ENCODE measurements around the gene RUFY3.
"Not testable (repeated sequence)": the region's sequence is repeated elsewhere in the genome, so short reads cannot be mapped to it uniquely, and the experiment has no call there.

RUFY3 gene

GRCh38 chr4:70787496-70787895, 65.7 kb downstream of the RUFY3 start:
- no peak for DNase-seq (ENCODE audit: low spot score)

- no peak for DNase-seq (ENCODE audit: low spot score)
These were observed 67.0 kb downstream of the RUFY3 start for GRCh38 chr4:70788733-70789132.

- no peak for DNase-seq (ENCODE audit: low spot score)
These were observed 71.9 kb downstream of the RUFY3 start for GRCh38 chr4:70793626-70794025.

- no peak for DNase-seq (ENCODE audit: low spot score)
These were observed 79.6 kb downstream of the RUFY3 start for GRCh38 chr4:70801265-70801809.

GRCh38 chr4:70802928-70803580, 81.3 kb downstream of the RUFY3 start:
- no peak for DNase-seq (ENCODE audit: low spot score)

- no peak for DNase-seq (ENCODE audit: low spot score)
These were observed 86.4 kb downstream of the RUFY3 start for GRCh38 chr4:70808151-70808550.

- no peak for DNase-seq (ENCODE audit: low spot score)
These were observed 93.6 kb downstream of the RUFY3 start for GRCh38 chr4:70815370-70815769.

- no peak for DNase-seq (ENCODE audit: low spot score)
These were observed 95.1 kb downstream of the RUFY3 start for GRCh38 chr4:70816894-70817293.

- DNase-seq (ENCODE audit: low spot score), result no peak
These were observed 96.5 kb downstream of the RUFY3 start for GRCh38 chr4:70818173-70818855.

- no peak for DNase-seq (ENCODE audit: low spot score)
These were observed 97.2 kb downstream of the RUFY3 start for GRCh38 chr4:70818921-70819320.

GRCh38 chr4:70829015-70829414, 107.3 kb downstream of the RUFY3 start:
- no peak for DNase-seq (ENCODE audit: low spot score)

GRCh38 chr4:70829492-70829891, 107.7 kb downstream of the RUFY3 start:
- no peak for DNase-seq (ENCODE audit: low spot score)

GRCh38 chr4:70830054-70830453, 108.3 kb downstream of the RUFY3 start:
- no peak for DNase-seq (ENCODE audit: low spot score)

GRCh38 chr4:70831293-70831692, 109.5 kb downstream of the RUFY3 start:
- DNase-seq (ENCODE audit: low spot score), result no peak

- no peak for DNase-seq (ENCODE audit: low spot score)
These were observed 111.9 kb downstream of the RUFY3 start for GRCh38 chr4:70833675-70834074.

GRCh38 chr4:70836081-70836480, 114.3 kb downstream of the RUFY3 start:
- no peak for DNase-seq (ENCODE audit: low spot score)

GRCh38 chr4:70838204-70838603, 116.4 kb downstream of the RUFY3 start:
- no peak for DNase-seq (ENCODE audit: low spot score)

GRCh38 chr4:70838666-70839588, 117.2 kb downstream of the RUFY3 start:
- peak; percentile 84 for DNase-seq (ENCODE audit: low spot score)

- peak; percentile 95 for DNase-seq (ENCODE audit: low spot score)
These were observed 117.9 kb downstream of the RUFY3 start, which contains the start of gene GRSF1 for GRCh38 chr4:70839589-70840093. Gene GRSF1, minus strand, starts transcription at chr4:70839890. Its CDS starts 63 bp downstream, at chr4:70839827.

GRCh38 chr4:70840137-70840536, 118.4 kb downstream of the RUFY3 start:
- DNase-seq (ENCODE audit: low spot score), result not testable (repeated sequence)

GRCh38 chr4:70840631-70841030, 118.9 kb downstream of the RUFY3 start:
- DNase-seq (ENCODE audit: low spot score), result not testable (repeated sequence)

- DNase-seq (ENCODE audit: low spot score), result no peak
These were observed 119.4 kb downstream of the RUFY3 start for GRCh38 chr4:70841211-70841610.
